Gastrocnemius medialis (tissue), 4 donors: ENCODE measurements around the gene CDC37L1. TPM values are rescaled to one million over a fixed set of nuclear protein-coding genes. Genes with fewer than 3 reads are reported as not detected.
"Not testable (repeated sequence)": the region's sequence is repeated elsewhere in the genome, so short reads cannot be mapped to it uniquely, and the experiment has no call there.

Experiments used
- ATAC-seq, 2 donors: fragments of 150-250 bp; one replicate each; pipeline ENCODE4 v1.9.1; 2016
- DNase-seq, 2 donors: peaks; one replicate each; pipeline ENCODE4 v3.0.0-alpha.2; 2019
- H3K27ac ChIP-seq, 4 donors: fragments of 200-600 bp; sonication (generic); 1 replicate in 1 of 4; 2 replicates in 3 of 4; pipeline ENCODE4 v1.5.1; 2016 to 2018; ENCODE audit warnings: mild to moderate bottlenecking in 2 of 4, moderate library complexity in 1 of 4
- H3K27me3 ChIP-seq, 3 donors: fragments of 200-600 bp; sonication (generic) in 2 of 3; 1 replicate in 1 of 3; 2 replicates in 2 of 3; pipeline versions ENCODE4 v1.5.1 to v1.6.0; 2016 to 2019; ENCODE audit warnings: mild to moderate bottlenecking in 1 of 3, moderate library complexity in 1 of 3
- H3K36me3 ChIP-seq, 2 donors: fragments of 200-600 bp; sonication (generic) in 1 of 2; one replicate each; pipeline ENCODE4 v1.5.1; 2017 to 2018
- H3K4me1 ChIP-seq, 2 donors: fragments of 200-600 bp; sonication (generic) in 1 of 2; one replicate each; pipeline ENCODE4 v1.5.1; 2016 to 2017; ENCODE audit warnings: mild to moderate bottlenecking in 2 of 2
- H3K4me3 ChIP-seq, 4 donors: fragments of 200-600 bp; sonication (generic) in 3 of 4; 1 replicate in 1 of 4; 2 replicates in 3 of 4; pipeline ENCODE4 v1.5.1; 2016 to 2019; ENCODE audit warnings: mild to moderate bottlenecking in 2 of 4
- H3K9me3 ChIP-seq, 3 donors: fragments of 200-600 bp; sonication (generic) in 2 of 3; 1 replicate in 1 of 3; 2 replicates in 2 of 3; pipeline ENCODE4 v1.5.1; 2016 to 2019
- POLR2A ChIP-seq, 2 donors: fragments of 450-650 bp; IDR thresholded peaks; one replicate each; pipeline ENCODE4 v1.6.1; 2017; ENCODE audit warnings: antibody characterized with exemption in 2 of 2, mild to moderate bottlenecking in 2 of 2, moderate library complexity in 2 of 2
- in situ Hi-C, 4 donors: fragments of 200-750 bp; cut with MboI; loops; one replicate each; pipeline versions ENCODE4 v1.15.0 to v1.8.0; 2017; ENCODE audit warnings: low sequenced_read_pairs in 4 of 4
- intact Hi-C: fragments of 100-400 bp; cut with DNase I; formaldehyde crosslinking; loops from one replicate; pipeline ENCODE4 v1.15.1; 2023; ENCODE audit warnings: low total_unique reads
- total RNA-seq, 4 donors: library from RNA; depleted of rRNA; stranded (reverse); fragments of >200 nt; gene quantifications; one replicate each; pipeline versions ENCODE4 v1.1.0 to v1.2.3, GENCODE V29; 2016
- TF ChIP-seq, protein P1 (sequence below), 5 experiments: fragments of 450-650 bp in 3 of 5; fragments of 200-600 bp in 2 of 5; sonication (generic) in 2 of 5; IDR thresholded peaks in 4 of 5; conservative IDR thresholded peaks in 1 of 5; 1 replicate in 4 of 5; 2 replicates in 1 of 5; pipeline ENCODE4 v1.5.1; 2016 to 2019; ENCODE audit warnings: antibody characterized with exemption in 5 of 5, mild to moderate bottlenecking in 3 of 5, moderate library complexity in 3 of 5

CDC37L1 gene
- total RNA-seq, 4 donors from 2014 or later = 91.1 to 157 (median 131) TPM

GRCh38 chr9:4656621-4657020 lies 22.7 kb upstream of the CDC37L1 start:
- Histone ChIP-seq H3K9me3 (no peaks in the 10 kb centered on the region), H3K27ac (no peak overlapping the region), H3K4me1 (peaks cover 3% of the 10 kb centered on the region in 2 donors), H3K4me3 (no peak overlapping the region), H3K27me3 (no peaks in the 10 kb centered on the region), H3K36me3 (no peaks in the 10 kb centered on the region)
- ATAC-seq = no peak
- intact Hi-C loops = no loop called here
- no peak for DNase-seq
- no peak for TF ChIP-seq POLR2A (IDR thresholded peaks at IDR 0.05)
- TF ChIP-seq, protein P1, sequence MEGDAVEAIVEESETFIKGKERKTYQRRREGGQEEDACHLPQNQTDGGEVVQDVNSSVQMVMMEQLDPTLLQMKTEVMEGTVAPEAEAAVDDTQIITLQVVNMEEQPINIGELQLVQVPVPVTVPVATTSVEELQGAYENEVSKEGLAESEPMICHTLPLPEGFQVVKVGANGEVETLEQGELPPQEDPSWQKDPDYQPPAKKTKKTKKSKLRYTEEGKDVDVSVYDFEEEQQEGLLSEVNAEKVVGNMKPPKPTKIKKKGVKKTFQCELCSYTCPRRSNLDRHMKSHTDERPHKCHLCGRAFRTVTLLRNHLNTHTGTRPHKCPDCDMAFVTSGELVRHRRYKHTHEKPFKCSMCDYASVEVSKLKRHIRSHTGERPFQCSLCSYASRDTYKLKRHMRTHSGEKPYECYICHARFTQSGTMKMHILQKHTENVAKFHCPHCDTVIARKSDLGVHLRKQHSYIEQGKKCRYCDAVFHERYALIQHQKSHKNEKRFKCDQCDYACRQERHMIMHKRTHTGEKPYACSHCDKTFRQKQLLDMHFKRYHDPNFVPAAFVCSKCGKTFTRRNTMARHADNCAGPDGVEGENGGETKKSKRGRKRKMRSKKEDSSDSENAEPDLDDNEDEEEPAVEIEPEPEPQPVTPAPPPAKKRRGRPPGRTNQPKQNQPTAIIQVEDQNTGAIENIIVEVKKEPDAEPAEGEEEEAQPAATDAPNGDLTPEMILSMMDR (IDR thresholded peaks at IDR 0.05 in 4 of 5, conservative IDR thresholded peaks at IDR 0.05 in 1 of 5) = no peak
- in situ Hi-C loops = no loop called here

- no peak overlapping the region for H3K27ac ChIP-seq
- no peak for DNase-seq
- no peak overlapping the region for H3K4me3 ChIP-seq
- intact Hi-C loops = no loop called here
- no peak for ATAC-seq
- no peaks in the 10 kb centered on the region for H3K9me3 ChIP-seq
- peaks cover 6 to 7% of the 10 kb centered on the region in 2 donors for H3K4me1 ChIP-seq
- no peaks in the 10 kb centered on the region for H3K36me3 ChIP-seq
- in situ Hi-C loops = no loop called here
- no peaks in the 10 kb centered on the region for H3K27me3 ChIP-seq
- no peak for TF ChIP-seq POLR2A (IDR thresholded peaks at IDR 0.05)
- TF ChIP-seq, protein P1 (IDR thresholded peaks at IDR 0.05 in 4 of 5, conservative IDR thresholded peaks at IDR 0.05 in 1 of 5) = no peak
These were observed 21.8 kb upstream of the CDC37L1 start for GRCh38 chr9:4657426-4658159.

DNA sequence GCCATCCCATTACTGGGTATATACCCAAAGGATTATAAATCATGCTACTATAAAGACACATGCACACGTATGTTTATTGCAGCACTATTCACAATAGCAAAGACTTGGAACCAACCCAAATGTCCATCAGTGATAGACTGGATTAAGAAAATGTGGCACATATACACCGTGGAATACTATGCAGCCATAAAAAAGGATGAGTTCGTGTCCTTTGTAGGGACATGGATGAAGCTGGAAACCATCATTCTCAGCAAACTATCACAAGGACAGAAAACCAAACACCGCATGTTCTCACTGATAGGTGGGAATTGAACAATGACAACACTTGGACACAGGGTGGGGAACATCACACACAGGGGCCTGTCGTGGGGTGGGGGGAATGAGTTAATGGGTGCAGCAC lies 18.7 kb upstream of the CDC37L1 start:
- H3K27me3 ChIP-seq, H3K4me3 ChIP-seq, H3K27ac ChIP-seq, H3K36me3 ChIP-seq, H3K9me3 ChIP-seq, ATAC-seq, DNase-seq: not testable (repeated sequence)
- H3K4me1 ChIP-seq = peaks cover 18 to 19% of the 10 kb centered on the region in 2 donors
- in situ Hi-C loops = loop anchor here in 2 of 4 donors (5.0 kb wide), 1 partner anchor 82 kb away; the partner anchor contains the start of gene AK3 (in 2 of the 2)
- intact Hi-C loops = loop anchor here (10.0 kb wide), 2 partner anchors 324 to 784 kb away; partner anchors contain the start of gene JAK2

- Histone ChIP-seq H3K4me3 (no peak overlapping the region), H3K36me3 (no peaks in the 10 kb centered on the region), H3K4me1 (peaks cover 19 to 22% of the 10 kb centered on the region in 2 donors), H3K27me3 (no peaks in the 10 kb centered on the region), H3K27ac (no peak overlapping the region), H3K9me3 (no peaks in the 10 kb centered on the region)
- TF ChIP-seq, protein P1 (IDR thresholded peaks at IDR 0.05 in 4 of 5, conservative IDR thresholded peaks at IDR 0.05 in 1 of 5) = no peak
- no peak for TF ChIP-seq POLR2A (IDR thresholded peaks at IDR 0.05)
- in situ Hi-C loops (loop anchor here in 2 of 4 donors (5.0 kb wide), 1 partner anchor 81 kb away; the partner anchor contains the start of gene AK3 (in 2 of the 2)), intact Hi-C loops (loop anchor here (10.0 kb wide), 2 partner anchors 324 to 784 kb away; partner anchors contain the start of gene JAK2)
- ATAC-seq (no peak), DNase-seq (no peak)
These were observed 18.2 kb upstream of the CDC37L1 start for GRCh38 chr9:4661165-4661564.

GRCh38 chr9:4661611-4662010 lies 17.8 kb upstream of the CDC37L1 start:
- peaks cover 19 to 23% of the 10 kb centered on the region in 2 donors for H3K4me1 ChIP-seq
- in situ Hi-C loops (loop anchor here in 2 of 4 donors (5.0 kb wide), 1 partner anchor 81 kb away; the partner anchor contains the start of gene AK3 (in 2 of the 2)), intact Hi-C loops (loop anchor here (1.0 to 10.0 kb wide), 4 partner anchors 18 to 783 kb away; partner anchors contain the start of genes AK3, CDC37L1 and JAK2)
- H3K9me3 ChIP-seq = no peaks in the 10 kb centered on the region
- DNase-seq (no peak), ATAC-seq (no peak)
- H3K36me3 ChIP-seq = no peaks in the 10 kb centered on the region
- peak overlapping the region in 2 of 4 donors; percentile 70 to 72 for H3K27ac ChIP-seq
- no peak for TF ChIP-seq POLR2A (IDR thresholded peaks at IDR 0.05)
- TF ChIP-seq, protein P1 (IDR thresholded peaks at IDR 0.05 in 4 of 5, conservative IDR thresholded peaks at IDR 0.05 in 1 of 5) = no peak
- H3K27me3 ChIP-seq = no peaks in the 10 kb centered on the region
- peak overlapping the region; percentile 66 to 87 (median 76) for H3K4me3 ChIP-seq
